Measurements from ENCODE around the gene DNAH8. TPM values are rescaled to one million over a fixed set of nuclear protein-coding genes. Genes with fewer than 3 reads are reported as not detected.

Gene DNAH8
- total RNA-seq, 4 donors from 2014 or later, result not detected

DNA sequence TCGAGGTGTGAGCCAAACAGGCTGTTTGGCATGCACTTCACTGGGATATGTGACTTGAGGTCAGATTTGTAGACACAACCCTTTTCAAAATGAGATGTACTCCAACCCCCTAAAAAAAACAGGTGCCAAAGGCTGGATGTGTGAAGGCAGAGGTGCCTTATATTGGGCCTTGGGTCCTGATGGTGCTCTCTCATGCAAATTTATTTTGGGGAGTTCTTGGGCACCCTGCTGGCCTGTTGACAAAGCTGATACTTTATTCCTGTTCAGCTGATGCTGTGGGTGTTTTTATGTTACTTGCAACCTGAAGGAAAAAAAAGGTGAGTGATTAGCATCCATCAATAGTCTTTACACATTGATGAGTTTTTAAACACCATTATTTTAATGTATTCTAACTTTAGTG, 121.5 kb downstream of the DNAH8 start:
- no peaks in the 10 kb centered on the region for H3K9me3 ChIP-seq
- intact Hi-C loops (cut with DNase I; ENCODE audit: low total_unique reads), result no loop called here
- DNase-seq (no peak), ATAC-seq (no peak)
- TF ChIP-seq, protein P1, sequence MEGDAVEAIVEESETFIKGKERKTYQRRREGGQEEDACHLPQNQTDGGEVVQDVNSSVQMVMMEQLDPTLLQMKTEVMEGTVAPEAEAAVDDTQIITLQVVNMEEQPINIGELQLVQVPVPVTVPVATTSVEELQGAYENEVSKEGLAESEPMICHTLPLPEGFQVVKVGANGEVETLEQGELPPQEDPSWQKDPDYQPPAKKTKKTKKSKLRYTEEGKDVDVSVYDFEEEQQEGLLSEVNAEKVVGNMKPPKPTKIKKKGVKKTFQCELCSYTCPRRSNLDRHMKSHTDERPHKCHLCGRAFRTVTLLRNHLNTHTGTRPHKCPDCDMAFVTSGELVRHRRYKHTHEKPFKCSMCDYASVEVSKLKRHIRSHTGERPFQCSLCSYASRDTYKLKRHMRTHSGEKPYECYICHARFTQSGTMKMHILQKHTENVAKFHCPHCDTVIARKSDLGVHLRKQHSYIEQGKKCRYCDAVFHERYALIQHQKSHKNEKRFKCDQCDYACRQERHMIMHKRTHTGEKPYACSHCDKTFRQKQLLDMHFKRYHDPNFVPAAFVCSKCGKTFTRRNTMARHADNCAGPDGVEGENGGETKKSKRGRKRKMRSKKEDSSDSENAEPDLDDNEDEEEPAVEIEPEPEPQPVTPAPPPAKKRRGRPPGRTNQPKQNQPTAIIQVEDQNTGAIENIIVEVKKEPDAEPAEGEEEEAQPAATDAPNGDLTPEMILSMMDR (IDR thresholded peaks at IDR 0.05 in 4 of 5, conservative IDR thresholded peaks at IDR 0.05 in 1 of 5), result no peak
- TF ChIP-seq POLR2A (IDR thresholded peaks at IDR 0.05), result no peak
- H3K4me1 ChIP-seq, result no peaks in the 10 kb centered on the region
- no peak overlapping the region for H3K4me3 ChIP-seq
- in situ Hi-C loops (cut with MboI; ENCODE audit: low sequenced_read_pairs in 4 of 4), result no loop called here
- H3K36me3 ChIP-seq, result no peaks in the 10 kb centered on the region
- no peak overlapping the region for H3K27ac ChIP-seq
- no peaks in the 10 kb centered on the region for H3K27me3 ChIP-seq

GRCh38 chr6:38837101-38837500, 122.0 kb downstream of the DNAH8 start:
- H3K27me3 ChIP-seq, result no peaks in the 10 kb centered on the region
- TF ChIP-seq, protein P1 (IDR thresholded peaks at IDR 0.05 in 4 of 5, conservative IDR thresholded peaks at IDR 0.05 in 1 of 5), result no peak
- TF ChIP-seq POLR2A (IDR thresholded peaks at IDR 0.05), result no peak
- in situ Hi-C loops (cut with MboI; ENCODE audit: low sequenced_read_pairs in 4 of 4), result no loop called here
- no peak overlapping the region for H3K4me3 ChIP-seq
- H3K36me3 ChIP-seq, result no peaks in the 10 kb centered on the region
- no peak overlapping the region for H3K27ac ChIP-seq
- intact Hi-C loops (cut with DNase I; ENCODE audit: low total_unique reads), result no loop called here
- no peaks in the 10 kb centered on the region for H3K4me1 ChIP-seq
- H3K9me3 ChIP-seq, result no peaks in the 10 kb centered on the region
- ATAC-seq (no peak), DNase-seq (no peak)

GRCh38 chr6:38843798-38844197, 128.7 kb downstream of the DNAH8 start:
- ATAC-seq (no peak), DNase-seq (no peak)
- intact Hi-C loops (cut with DNase I; ENCODE audit: low total_unique reads), result no loop called here
- TF ChIP-seq POLR2A (IDR thresholded peaks at IDR 0.05), result no peak
- TF ChIP-seq, protein P1 (IDR thresholded peaks at IDR 0.05 in 4 of 5, conservative IDR thresholded peaks at IDR 0.05 in 1 of 5), result no peak
- in situ Hi-C loops (cut with MboI; ENCODE audit: low sequenced_read_pairs in 4 of 4), result no loop called here
- H3K27ac ChIP-seq, result no peak overlapping the region
- H3K9me3 ChIP-seq, result no peaks in the 10 kb centered on the region
- no peak overlapping the region for H3K4me3 ChIP-seq
- H3K4me1 ChIP-seq, result no peaks in the 10 kb centered on the region
- no peaks in the 10 kb centered on the region for H3K36me3 ChIP-seq
- no peaks in the 10 kb centered on the region for H3K27me3 ChIP-seq

DNA sequence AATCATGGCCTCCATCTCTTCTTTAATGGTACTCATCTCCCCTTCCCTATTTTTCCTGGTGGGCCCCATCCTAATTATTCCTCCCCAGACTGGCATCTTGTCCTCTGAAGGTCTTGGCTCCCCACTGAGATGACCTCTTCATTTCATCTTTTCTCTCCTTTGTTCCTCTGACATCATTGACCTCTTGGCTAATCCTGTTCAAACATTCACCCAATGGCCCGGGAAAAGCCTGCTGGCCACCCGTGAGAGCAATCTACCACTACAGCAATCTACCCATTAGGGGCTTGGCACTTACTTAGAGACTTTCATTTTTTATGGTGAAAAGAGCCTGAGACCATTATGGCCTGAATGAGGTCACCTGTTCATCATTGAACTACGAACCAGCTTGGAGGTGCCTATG, 130.8 kb downstream of the DNAH8 start:
- DNase-seq (no peak), ATAC-seq (no peak)
- H3K27me3 ChIP-seq, result no peaks in the 10 kb centered on the region

More for the DNA sequence above, 130.8 kb downstream of the DNAH8 start:
- in situ Hi-C loops (cut with MboI; ENCODE audit: low sequenced_read_pairs in 4 of 4) (no loop called here), intact Hi-C loops (cut with DNase I; ENCODE audit: low total_unique reads) (no loop called here)
- TF ChIP-seq POLR2A (IDR thresholded peaks at IDR 0.05), result no peak
- TF ChIP-seq, protein P1 (IDR thresholded peaks at IDR 0.05 in 4 of 5, conservative IDR thresholded peaks at IDR 0.05 in 1 of 5), result no peak
- Histone ChIP-seq H3K4me3 (no peak overlapping the region), H3K9me3 (no peaks in the 10 kb centered on the region), H3K4me1 (no peaks in the 10 kb centered on the region), H3K27ac (no peak overlapping the region), H3K36me3 (no peaks in the 10 kb centered on the region)

Data from gastrocnemius medialis (tissue), 4 donors.